Fibroblast of lung (primary cell): ENCODE measurements around the gene GDF10. TPM values are rescaled to one million over a fixed set of nuclear protein-coding genes. Genes with fewer than 3 reads are reported as not detected.
A peak's percentile ranks its signal among the peaks of the same experiment; 100 is the strongest.

Experiments
- DNase-seq, 2 donors: peaks; one replicate each; pipeline versions ENCODE4 v3.0.0 to v3.0.0-alpha.2; 2010; ENCODE audit warnings: low read depth in 2 of 2
- H2AFZ ChIP-seq: 2 replicates; pipeline ENCODE4 v1.5.1; 2012; ENCODE audit warnings: low read length, control low read depth, inconsistent platforms
- H3K27ac ChIP-seq: 2 replicates; pipeline ENCODE4 v1.5.1; 2011; ENCODE audit warnings: low read length, control low read depth; ENCODE audit not compliant: insufficient read depth
- H3K27me3 ChIP-seq: 2 replicates; pipeline ENCODE4 v1.5.1; 2011; ENCODE audit warnings: mild to moderate bottlenecking, low read length; ENCODE audit not compliant: control insufficient read depth, insufficient read depth
- H3K36me3 ChIP-seq: 2 replicates; pipeline ENCODE4 v1.5.1; 2011; ENCODE audit warnings: low read length; ENCODE audit not compliant: control insufficient read depth, insufficient read depth
- H3K4me1 ChIP-seq: 2 replicates; pipeline ENCODE4 v1.5.1; 2011; ENCODE audit warnings: low read length; ENCODE audit not compliant: control insufficient read depth, insufficient read depth; ENCODE audit errors: extremely low read depth
- H3K4me2 ChIP-seq: 2 replicates; pipeline ENCODE4 v1.5.1; 2011; ENCODE audit warnings: low read length, control low read depth; ENCODE audit not compliant: insufficient read depth; ENCODE audit errors: extremely low read depth
- H3K4me3 ChIP-seq, 4 experiments: fragments of 200-600 bp in 1 of 4; sonication (generic) in 1 of 4; replicated peaks in 1 of 4; 2 replicates each; pipeline ENCODE4 v1.5.1; 2011 to 2016; ENCODE audit warnings: low read length in 4 of 4, low read depth in 3 of 4, mild to moderate bottlenecking in 3 of 4, control low read depth in 2 of 4, inconsistent platforms in 1 of 4, mixed read lengths in 1 of 4; ENCODE audit not compliant: insufficient read depth in 1 of 4; ENCODE audit errors: control extremely low read depth in 1 of 4
- H3K79me2 ChIP-seq: 2 replicates; pipeline ENCODE4 v1.5.1; 2012; ENCODE audit warnings: mild to moderate bottlenecking, low read length, inconsistent platforms; ENCODE audit not compliant: control insufficient read depth, insufficient read depth
- H3K9ac ChIP-seq: 2 replicates; pipeline ENCODE4 v1.5.1; 2011; ENCODE audit warnings: mild to moderate bottlenecking, low read length, control low read depth; ENCODE audit not compliant: insufficient read depth
- H3K9me3 ChIP-seq: 2 replicates; pipeline ENCODE4 v1.5.1; 2012; ENCODE audit warnings: low read depth, low read length; ENCODE audit not compliant: control insufficient read depth, insufficient read depth
- H4K20me1 ChIP-seq: 2 replicates; pipeline ENCODE4 v1.5.1; 2011; ENCODE audit warnings: low read length; ENCODE audit not compliant: control insufficient read depth, insufficient read depth; ENCODE audit errors: extremely low read depth
- CTCF ChIP-seq, 2 donors: IDR thresholded peaks in 1 of 2; conservative IDR thresholded peaks in 1 of 2; 1 replicate in 1 of 2; 2 replicates in 1 of 2; pipeline ENCODE4 v1.5.1; 2011 to 2012; ENCODE audit warnings: low read length in 2 of 2, control low read depth in 1 of 2, inconsistent platforms in 1 of 2, low read depth in 1 of 2, mild to moderate bottlenecking in 1 of 2
- EZH2 ChIP-seq: IDR thresholded peaks from 2 replicates; pipeline ENCODE4 v1.5.1; 2012; ENCODE audit warnings: low read length, control low read depth, mild to moderate bottlenecking; ENCODE audit errors: missing control alignments
- polyA plus RNA-seq, 2 donors: library from polyadenylated mRNA; depleted of rRNA in 1 of 2; stranded (reverse) in 1 of 2; unstranded in 1 of 2; fragments of >200 nt; gene quantifications; 2 replicates each; pipeline ENCODE4 v1.2.1, GENCODE V29; 2011 to 2012; ENCODE audit warnings: missing spikeins in 1 of 2
- total RNA-seq: library from RNA; depleted of rRNA; stranded (reverse); fragments of >200 nt; gene quantifications from 2 replicates; pipeline ENCODE4 v1.2.1, GENCODE V29; 2014

Gene GDF10
- total and polyA plus RNA-seq, 2 donors (not counting 1 experiment from before 2014, with no cell fraction given) = 6.2 to 25.1 TPM

- no peaks in the 10 kb centered on the region for H3K4me1 ChIP-seq
- H3K4me3 ChIP-seq = no peak overlapping the region
- DNase-seq = no peak
- no peak overlapping the region for H3K4me2 ChIP-seq
- no peak overlapping the region for H3K27ac ChIP-seq
- no peak overlapping the region for H3K9ac ChIP-seq
- peaks cover 3% of the 10 kb centered on the region for H3K27me3 ChIP-seq
- no peak for TF ChIP-seq EZH2
- TF ChIP-seq CTCF (conservative IDR thresholded peaks at IDR 0.05 in 1 of 2, IDR thresholded peaks at IDR 0.05 in 1 of 2; ENCODE audit: low read depth in 1 of 2, low read length in 2 of 2) = no peak
- no peaks in the 10 kb centered on the region for H3K79me2 ChIP-seq
- no peak overlapping the region for H2AFZ ChIP-seq
- no peaks in the 10 kb centered on the region for H3K9me3 ChIP-seq
- no peaks in the 10 kb centered on the region for H3K36me3 ChIP-seq
- no peaks in the 10 kb centered on the region for H4K20me1 ChIP-seq
Measured at GRCh38 chr10:47334466-47335295, 34.7 kb downstream of the GDF10 start.

DNA sequence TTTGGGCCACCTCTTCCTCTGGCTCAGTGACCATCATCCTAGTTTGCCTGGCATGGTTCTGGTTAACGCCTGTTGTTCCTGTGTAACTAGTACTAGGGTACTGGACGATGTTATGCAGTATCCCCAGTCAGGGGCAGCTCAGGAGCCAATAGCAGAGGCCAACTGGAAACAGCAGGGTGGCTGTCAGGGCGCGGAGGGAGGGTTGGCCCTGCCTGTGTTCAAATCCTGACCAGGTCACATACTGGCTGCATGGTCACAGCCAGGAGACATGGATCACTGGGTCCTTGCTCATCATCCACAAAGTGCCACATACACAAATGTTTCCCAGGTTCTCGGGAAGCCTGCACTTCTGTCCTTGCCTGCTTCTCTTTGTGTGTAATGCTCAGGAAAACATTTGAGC is 35.9 kb downstream of the GDF10 start:
- no peaks in the 10 kb centered on the region for H3K4me1 ChIP-seq
- H3K79me2 ChIP-seq = no peaks in the 10 kb centered on the region
- TF ChIP-seq CTCF (conservative IDR thresholded peaks at IDR 0.05 in 1 of 2, IDR thresholded peaks at IDR 0.05 in 1 of 2; ENCODE audit: low read depth in 1 of 2, low read length in 2 of 2) (no peak), EZH2 (no peak)
- no peak for DNase-seq
- no peaks in the 10 kb centered on the region for H3K9me3 ChIP-seq
- no peak overlapping the region for H3K4me2 ChIP-seq
- H3K36me3 ChIP-seq = no peaks in the 10 kb centered on the region
- no peak overlapping the region for H3K4me3 ChIP-seq
- no peak overlapping the region for H3K9ac ChIP-seq
- H3K27me3 ChIP-seq = peaks cover 3% of the 10 kb centered on the region
- no peaks in the 10 kb centered on the region for H4K20me1 ChIP-seq
- H2AFZ ChIP-seq = no peak overlapping the region
- no peak overlapping the region for H3K27ac ChIP-seq

GRCh38 chr10:47336387-47337134 is 36.6 kb downstream of the GDF10 start:
- Histone ChIP-seq H4K20me1 (no peaks in the 10 kb centered on the region), H3K27me3 (peaks cover 3% of the 10 kb centered on the region), H3K4me1 (no peaks in the 10 kb centered on the region), H3K79me2 (no peaks in the 10 kb centered on the region), H2AFZ (no peak overlapping the region), H3K27ac (no peak overlapping the region), H3K4me2 (no peak overlapping the region), H3K9me3 (no peaks in the 10 kb centered on the region), H3K9ac (no peak overlapping the region), H3K36me3 (no peaks in the 10 kb centered on the region), H3K4me3 (no peak overlapping the region)
- peak; percentile 8 to 19 for DNase-seq
- TF ChIP-seq EZH2 (no peak), CTCF (conservative IDR thresholded peaks at IDR 0.05 in 1 of 2, IDR thresholded peaks at IDR 0.05 in 1 of 2; ENCODE audit: low read depth in 1 of 2, low read length in 2 of 2) (no peak)
